ENCODE results near the gene METTL27.
"Not testable (repeated sequence)": the region's sequence is repeated elsewhere in the genome, so short reads cannot be mapped to it uniquely, and the experiment has no call there.

METTL27 gene

DNA sequence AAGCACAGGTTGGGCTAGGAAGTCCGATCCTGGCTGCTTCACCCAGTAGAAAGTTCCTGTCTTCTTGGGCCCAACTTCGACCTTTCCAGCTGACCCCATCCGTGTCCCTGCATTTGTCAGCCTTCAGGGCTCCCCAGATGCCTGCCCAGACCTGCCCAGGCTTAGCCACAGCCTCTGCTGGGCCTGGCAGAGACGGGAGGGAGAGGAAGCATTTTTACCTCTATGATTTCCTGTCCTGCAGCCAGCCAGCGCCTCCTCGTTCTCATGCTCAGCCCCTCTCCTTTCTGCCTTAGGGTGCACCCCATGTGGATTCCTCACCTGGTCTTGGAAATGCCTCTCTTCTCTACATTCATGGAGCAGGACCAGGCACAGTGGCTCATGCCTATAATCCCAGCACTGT lies 3.7 kb downstream of the METTL27 start:
- no peak for DNase-seq

DNA sequence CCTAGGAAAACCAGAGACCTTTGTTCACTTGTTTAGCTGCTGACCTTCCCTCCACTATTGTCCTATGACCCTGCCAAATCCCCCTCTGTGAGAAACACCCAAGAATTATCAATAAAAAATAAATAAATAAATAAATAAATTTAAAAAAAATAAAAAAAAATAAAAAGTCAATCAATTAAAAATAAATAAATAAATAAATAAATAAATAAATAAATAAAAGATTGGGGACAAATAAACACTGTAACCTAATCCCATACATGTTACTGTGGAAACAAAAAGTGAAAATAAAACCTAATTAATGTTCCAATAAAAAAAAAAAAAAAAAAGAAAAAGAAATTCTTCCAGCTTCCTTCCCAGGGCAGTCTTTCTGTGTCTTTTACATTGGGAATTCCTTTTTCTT lies 5.1 kb downstream of the METTL27 start:
- not testable (repeated sequence) for DNase-seq

DNA sequence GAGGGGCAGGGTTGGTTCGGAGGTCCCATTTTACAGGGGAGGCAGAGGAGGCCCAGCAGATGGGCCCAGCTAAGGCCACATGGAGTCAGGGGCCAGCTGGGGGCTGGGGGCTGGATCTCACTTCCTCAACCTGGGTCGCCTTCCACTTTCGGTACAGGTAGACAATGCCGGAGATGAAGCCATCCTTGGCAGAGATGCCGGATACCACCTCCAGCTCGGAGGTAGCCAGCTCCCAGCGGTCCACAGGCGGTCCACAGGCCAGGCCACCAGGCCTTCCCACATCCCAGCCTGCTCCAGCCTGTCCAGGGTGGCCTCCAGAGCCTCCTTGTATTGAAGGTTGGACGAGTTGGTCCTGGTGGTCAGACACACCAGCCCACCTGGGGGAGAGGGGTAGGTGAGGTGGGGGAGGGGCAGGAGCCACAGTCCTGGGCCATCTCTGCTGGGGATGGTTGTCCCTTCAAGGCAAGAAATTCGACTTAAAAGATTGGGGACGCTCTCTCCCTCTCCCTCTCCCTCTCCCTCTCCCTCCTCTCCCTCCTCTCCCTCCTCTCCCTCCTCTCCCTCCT lies 7.6 kb downstream of the METTL27 start:
- DNase-seq = no peak

DNA sequence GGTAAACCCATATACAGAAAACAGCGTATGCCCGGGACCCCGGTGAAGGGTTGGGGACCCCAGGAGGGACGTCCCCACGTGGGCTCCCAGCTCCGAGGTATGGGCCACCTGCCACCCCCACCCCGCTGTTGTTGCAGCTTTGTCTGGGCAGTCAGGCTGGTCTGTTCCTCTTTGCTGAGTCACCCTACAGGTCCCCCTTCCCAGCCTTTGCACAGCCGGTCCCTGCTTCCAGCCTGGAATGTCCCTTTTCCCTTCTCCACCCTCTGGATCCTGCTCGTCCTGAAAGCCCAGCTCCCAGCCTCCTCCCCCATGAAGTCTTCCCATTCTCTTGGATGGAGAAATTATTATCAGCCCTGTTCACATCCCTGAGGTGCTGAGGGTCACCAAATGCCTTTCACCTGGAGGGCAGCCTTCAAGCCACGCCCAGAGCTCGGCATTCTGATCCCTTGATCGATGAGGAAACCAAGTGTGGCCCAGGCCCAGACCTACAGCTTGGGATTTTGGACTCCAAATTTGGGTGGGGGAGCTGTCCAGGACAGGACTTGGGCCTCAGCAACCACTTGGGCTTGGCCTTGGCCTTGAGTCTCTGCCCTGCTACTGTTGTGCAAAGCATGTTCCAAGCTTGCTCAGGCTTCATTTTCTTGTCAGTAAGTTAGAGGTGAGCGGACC lies 8.9 kb downstream of the METTL27 start:
- no peak for DNase-seq

DNA sequence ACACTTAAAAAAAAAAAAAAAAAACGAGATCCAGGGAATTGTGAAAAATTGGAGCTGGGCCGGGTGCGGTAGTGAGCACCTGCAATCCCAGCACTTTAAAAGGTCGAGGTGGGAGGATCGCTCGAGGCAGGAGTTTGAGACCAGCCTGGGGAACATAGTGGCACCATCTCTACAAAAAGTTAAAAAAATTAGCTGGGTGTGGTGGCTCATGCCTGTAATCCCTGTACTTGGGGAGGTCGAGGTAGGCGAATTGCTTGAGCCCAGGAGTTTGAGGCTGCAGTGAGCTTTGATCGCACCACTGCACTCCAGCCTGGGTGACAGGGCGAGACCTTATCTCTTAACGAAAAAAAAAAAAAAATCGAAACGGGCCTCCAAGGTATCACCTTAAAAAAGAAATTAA lies 9.5 kb downstream of the METTL27 start:
- DNase-seq = no peak

DNA sequence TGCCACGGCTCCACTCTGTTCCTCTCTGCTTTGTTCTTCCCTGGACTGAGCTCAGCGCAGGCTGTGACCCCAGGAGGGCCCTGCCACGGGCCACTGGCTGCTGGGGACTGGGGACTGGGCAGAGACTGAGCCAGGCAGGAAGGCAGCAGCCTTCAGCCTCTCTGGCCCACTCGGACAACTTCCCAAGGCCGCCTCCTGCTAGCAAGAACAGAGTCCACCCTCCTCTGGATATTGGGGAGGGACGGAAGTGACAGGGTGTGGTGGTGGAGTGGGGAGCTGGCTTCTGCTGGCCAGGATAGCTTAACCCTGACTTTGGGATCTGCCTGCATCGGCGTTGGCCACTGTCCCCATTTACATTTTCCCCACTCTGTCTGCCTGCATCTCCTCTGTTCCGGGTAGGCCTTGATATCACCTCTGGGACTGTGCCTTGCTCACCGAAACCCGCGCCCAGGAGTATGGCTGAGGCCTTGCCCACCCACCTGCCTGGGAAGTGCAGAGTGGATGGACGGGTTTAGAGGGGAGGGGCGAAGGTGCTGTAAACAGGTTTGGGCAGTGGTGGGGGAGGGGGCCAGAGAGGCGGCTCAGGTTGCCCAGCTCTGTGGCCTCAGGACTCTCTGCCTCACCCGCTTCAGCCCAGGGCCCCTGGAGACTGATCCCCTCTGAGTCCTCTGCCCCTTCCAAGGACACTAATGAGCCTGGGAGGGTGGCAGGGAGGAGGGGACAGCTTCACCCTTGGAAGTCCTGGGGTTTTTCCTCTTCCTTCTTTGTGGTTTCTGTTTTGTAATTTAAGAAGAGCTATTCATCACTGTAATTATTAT lies 10.3 kb downstream of the METTL27 start:
- peak in 1 of 2 experiments; percentile 38 for DNase-seq

DNA sequence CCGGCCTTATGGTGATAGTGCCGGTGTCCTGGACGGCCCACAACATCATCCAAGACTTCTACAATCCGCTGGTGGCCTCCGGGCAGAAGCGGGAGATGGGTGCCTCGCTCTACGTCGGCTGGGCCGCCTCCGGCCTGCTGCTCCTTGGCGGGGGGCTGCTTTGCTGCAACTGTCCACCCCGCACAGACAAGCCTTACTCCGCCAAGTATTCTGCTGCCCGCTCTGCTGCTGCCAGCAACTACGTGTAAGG lies 10.8 kb downstream of the METTL27 start:
- DNase-seq = no peak

DNA sequence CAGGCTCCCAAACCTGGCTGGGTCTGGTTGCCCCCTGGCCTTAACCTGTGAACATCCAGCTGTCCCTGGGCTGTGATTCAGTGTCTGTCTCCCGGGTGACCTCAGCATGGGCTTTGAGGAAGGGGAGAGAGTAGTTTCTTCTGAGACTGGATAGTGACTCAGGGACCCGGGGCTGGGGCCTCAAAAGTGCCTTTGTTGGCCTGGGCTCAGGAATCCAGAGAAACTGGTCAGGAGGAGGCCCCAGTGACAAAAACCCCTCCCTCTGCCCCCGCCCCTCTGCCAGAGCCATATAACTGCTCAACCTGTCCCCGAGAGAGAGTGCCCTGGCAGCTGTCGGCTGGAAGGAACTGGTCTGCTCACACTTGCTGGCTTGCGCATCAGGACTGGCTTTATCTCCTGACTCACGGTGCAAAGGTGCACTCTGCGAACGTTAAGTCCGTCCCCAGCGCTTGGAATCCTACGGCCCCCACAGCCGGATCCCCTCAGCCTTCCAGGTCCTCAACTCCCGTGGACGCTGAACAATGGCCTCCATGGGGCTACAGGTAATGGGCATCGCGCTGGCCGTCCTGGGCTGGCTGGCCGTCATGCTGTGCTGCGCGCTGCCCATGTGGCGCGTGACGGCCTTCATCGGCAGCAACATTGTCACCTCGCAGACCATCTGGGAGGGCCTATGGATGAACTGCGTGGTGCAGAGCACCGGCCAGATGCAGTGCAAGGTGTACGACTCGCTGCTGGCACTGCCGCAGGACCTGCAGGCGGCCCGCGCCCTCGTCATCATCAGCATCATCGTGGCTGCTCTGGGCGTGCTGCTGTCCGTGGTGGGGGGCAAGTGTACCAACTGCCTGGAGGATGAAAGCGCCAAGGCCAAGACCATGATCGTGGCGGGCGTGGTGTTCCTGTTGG lies 11.4 kb downstream of the METTL27 start, which contains the start of gene CLDN4:
Gene CLDN4, plus strand, starts transcription at position 316 of the 903 bp plus-strand sequence. Its CDS starts 206 bp downstream, at position 522.
- peak; percentile 77 to 86 for DNase-seq

DNA sequence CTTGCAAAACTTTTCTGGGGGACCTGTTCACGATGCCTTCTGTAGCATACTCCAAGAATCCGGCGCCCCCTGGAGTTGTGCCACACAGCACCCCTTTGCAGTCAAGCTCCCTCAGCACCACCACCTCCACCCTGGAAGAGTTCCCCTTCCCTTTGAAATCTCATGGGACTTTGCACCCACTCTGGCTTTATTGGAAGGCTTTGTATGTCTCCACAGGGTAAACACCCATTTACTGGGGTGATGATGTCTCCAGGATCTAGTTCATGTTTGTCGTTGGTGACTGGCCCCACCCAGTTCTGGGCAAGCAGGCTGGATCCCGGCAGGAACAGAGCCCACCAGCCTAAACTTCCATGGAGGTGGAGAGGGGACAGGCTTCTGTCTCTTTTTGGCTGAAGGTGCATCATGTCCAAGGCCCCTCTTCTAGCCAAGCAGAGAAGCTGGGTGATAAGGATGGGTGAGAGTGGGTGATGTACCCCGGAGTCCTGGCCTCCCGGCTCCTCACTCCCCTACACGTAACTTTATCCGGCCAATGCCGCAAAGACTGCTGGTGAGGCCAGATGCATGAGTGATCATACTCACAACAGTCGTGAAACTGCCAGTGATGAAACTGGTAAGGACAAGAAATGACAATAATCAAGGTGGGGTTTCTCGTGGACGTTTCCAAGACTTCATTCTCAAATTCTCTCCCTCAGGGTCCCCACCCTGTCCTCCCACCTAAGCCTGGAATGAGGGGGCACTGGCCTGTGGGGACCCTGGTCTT lies 12.2 kb downstream of the METTL27 start:
- no peak for DNase-seq

DNA sequence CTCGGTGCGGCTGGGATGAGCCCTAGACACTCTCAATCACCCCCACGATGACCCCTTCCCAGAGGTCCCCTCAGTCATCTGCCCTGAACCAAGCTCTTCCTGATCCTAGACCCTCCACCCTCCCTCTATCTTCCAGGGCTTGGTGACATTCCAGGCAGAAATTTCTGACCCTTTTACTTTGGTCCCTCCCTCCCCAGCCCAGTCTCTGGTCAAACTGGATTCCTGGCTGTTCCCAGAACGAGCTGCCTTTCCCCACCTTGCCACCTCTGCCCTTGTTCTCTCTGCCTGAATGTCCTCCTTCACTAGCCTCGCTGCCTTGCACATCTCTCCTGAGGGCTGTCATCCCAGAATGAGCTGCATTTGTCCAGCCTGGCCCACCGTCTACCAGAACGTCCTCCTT lies 12.8 kb downstream of the METTL27 start:
- no peak for DNase-seq

DNA sequence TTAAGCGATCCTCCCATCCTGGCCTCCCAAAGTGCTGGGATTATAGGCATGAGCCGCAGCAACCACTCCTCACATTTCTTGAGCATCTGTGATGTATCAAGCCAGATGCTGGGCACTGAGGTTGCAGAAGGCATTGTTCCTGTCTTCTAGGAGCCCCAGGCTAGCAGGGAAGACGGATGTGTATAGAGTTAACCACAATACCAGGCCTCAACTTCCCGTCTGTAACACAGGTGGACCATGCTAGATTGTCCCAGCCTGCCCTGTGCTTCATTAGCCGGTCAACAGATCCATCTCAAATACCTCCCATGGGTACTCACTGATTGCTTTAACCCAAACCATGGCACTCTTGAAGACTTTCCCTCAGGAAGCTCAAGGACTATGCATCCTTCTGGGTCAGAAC lies 13.3 kb downstream of the METTL27 start:
- DNase-seq = peak in 1 of 2 experiments; percentile 31

DNA sequence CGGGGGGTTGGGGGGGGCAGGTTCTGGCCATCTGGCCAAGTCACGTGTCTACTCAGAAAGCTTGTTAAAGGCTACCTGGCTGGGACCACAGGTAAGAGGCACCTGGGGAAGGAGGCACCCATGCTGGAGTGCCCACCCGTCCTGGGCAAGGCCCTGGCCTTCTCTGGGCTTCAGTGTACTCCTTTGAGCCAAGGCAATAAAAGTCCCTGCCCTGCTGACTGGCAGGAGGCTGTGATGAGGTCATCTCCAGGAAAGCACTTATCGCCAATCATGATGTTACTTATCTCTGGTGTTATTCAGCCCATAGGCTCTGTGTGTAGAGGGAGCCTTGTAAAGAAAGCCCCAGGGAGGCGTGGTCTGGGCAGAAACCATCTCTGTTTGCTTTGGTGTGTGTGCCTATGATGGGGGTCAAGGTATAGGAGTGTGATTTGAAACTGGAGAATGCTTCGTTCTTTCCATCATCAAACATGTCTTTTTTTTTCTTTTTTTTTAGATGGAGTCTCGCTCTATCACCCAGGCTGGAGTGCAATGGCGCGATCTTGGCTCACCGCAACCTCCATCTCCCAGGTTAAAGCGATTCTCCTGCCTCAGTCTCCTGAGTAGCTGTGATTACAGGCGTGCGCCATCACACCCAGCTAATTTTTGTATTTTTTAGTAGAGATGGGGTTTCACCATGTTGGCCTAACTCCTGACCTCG lies 14.1 kb downstream of the METTL27 start:
- peak; percentile 86 for DNase-seq

DNA sequence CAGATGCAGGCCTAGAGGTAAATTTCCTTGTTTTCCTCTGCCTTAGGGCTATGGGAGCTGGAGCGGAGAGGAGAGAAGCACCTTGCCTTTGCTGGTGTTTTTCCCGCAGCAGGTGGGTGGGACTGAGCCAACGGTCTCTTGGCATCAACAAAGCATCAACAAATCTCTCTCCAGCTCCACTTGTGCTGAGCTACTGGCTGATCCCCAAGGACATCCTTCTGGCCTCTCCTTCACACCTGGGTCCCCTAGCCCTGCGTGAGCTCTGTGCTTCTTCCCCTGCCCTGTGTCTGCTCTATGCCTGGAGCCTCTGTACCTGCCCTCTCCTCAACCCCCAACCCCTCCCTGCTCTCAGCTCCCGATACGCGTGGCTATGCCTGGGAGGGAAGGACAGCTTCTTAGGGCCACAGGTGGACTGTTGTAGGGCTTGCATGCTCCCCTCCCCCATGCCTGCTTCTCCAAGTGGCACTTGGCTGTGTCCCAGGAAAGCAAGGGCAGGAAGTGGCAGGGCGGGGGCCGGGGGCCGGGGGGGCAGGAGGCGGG lies 14.7 kb downstream of the METTL27 start:
- DNase-seq = peak; percentile 96

DNA sequence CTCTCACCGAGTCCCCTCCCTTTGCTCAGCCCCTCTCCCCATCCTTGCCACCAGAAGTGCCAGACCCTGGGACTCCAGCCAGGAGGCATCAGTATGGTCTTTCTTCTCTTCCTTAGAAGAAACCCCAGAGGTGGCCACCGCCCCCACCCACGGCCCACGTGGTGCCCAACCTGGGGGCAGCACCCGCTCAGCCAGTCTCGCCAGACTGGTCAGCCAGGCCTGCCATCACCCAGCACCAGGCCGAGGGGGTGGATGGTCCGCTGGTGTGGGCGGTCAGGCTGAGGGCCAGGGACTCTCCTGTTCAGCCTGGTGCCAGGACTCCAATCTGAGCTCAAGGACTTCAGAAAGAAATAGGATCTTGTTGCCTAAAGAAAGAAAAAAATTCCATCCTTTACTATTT lies 17.3 kb downstream of the METTL27 start:
- DNase-seq = no peak

DNA sequence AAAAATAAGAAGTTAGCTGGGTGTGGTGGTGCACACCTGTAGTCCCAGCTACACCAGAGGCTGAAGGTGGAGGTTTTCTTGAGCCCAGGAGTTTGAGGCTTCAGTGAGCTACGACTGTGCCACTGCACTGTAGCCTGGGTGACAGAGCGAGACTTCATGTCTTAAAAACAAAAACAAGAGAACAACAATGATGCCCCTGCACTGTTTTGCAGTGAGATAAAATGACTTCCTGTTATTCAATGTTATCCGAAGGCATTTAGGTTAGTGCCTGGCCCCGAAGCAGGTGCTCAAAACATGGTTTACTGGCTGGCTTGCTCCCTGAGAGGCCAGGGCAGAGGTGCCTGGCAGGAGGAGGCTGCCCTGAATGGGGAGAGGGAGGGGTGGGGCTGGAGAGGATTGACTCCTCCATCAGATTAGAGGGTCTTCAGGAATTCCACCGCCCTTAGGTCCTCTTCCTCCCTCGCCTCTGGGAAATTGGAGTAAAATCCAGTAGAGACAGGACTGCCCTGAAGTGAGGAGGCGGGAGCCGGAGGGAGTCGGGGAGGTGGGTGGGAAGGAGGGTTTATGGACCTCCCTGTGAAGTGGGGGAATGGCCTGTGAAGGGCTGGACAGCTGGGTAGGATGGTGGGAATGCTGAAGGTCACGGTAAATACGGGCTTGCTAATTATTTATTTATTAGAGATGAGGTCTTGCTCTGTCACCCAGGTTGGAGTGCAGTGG lies 18.3 kb downstream of the METTL27 start:
- no peak for DNase-seq

DNA sequence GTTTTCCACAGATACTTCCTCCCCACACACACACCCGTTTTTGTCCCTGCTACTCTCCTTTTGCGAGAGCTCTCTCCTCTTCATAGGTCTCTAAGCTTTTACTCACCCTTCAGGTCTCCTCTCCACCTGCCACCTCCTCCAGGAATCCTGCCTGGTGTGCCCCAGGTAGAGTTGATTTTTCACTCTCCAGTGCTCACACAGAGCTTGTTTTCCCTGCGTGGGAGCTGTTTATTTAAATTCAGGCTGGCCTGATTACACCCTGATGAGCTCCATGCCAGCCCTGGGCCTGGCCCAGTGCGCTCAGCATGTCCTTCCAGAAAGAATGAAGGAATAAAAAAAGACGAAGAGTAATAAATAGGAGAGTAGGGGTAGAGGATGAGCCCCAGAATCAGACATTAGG lies 19.1 kb downstream of the METTL27 start:
- no peak for DNase-seq

DNA sequence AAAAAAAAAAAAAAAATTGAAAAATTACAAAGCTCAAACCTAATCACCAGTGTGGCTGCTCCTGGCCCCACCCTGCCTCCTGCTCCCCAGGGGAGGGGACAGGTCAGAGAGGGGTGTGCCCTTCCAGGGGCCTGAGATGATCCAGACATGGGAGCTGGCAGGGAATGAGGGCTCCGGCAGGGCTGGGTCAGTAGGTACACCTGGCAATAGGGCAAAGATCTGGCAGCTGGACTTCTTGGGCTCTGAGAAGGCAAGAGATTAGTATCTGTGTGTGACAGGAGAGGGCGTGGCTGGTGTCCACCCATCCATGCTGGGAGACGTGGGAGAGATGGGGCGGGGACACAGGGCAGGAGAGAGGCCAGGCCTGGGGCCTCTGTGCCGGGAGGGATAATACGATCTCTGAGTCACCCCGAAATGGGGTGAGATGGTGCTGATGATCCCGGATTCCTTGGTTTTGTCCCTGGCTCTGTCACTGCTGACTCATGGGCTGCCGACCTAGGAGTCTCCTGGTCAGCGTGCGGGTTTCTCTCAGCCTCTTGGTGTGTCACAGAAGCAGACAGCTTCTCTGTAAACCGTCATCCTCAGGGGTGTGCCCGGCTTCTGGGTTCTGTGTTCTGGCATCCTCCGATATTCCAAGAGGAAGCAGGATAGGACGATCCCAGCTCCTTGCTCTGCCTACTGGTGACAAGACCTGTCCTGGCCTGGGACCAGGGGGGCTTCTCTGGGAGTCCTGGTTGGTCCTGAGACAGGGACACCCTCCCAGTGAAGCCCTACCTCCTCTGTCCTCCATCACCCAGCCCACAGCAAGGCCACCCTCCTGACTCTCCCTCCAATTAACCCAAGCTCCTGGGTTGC lies 19.8 kb downstream of the METTL27 start:
- peak in 1 of 2 experiments; percentile 29 for DNase-seq

DNA sequence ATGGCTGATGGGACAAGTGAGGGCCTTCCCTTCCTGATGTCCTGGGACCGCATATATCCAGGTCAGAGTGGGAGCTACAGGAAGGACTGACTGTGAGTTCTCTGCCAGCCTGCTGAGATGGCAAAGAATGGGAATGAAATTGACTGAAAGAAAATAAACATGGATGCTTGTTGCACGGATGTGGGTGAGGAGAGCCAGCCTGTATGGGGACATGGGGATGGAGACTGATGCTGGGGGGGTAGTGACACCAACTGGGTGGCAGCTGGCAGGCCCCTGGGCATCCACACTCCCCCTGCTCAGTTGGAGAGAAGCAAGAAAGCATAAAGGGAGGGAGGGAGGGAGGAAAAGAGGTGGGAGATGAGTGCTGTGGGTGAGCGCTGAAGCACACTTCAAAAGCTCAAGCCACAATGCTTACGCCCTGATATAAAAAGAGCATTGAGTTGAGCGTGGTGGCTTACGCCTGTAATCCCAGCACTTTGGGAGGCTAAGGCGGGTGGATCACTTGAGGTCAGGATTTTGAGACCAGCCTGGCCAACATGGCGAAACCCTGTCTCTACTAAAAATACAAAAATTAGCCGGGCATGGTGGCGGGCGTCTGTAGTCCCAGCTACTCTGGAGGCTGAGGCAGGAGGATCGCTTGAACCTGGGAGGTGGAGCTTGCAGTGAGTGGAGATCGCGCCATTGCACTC lies 20.6 kb downstream of the METTL27 start:
- DNase-seq = peak; percentile 41 to 71

DNA sequence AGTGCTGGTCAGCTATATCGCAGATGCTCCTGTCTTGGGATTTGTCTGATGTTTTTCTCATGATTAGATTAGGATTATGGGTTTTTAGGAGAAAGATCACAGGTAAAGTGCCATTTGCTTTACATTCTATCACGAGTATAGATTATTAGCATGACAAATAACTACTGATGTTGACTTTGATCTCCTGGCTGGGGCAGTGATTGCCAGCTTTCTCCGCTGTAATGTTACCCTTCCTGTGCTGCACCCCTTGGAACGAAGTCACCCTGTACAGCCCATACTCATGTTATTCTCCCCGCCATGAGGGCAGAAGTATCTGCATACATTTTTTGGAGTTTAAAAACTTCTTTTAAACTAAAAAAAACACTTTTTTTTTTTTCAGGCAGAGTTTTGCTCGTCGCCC lies 22.3 kb downstream of the METTL27 start:
- no peak for DNase-seq

Data from NCI-H524 (cell line).